Stimulated activated naive CD4-positive, alpha-beta T cell (primary cell): ENCODE measurements around the gene ALG12.

ENCODE experiments used
- DNase-seq, 6 experiments: peaks; one replicate each; lab custom pipeline; 2025; lab: John Stamatoyannopoulos, UW

The ALG12 gene

DNA sequence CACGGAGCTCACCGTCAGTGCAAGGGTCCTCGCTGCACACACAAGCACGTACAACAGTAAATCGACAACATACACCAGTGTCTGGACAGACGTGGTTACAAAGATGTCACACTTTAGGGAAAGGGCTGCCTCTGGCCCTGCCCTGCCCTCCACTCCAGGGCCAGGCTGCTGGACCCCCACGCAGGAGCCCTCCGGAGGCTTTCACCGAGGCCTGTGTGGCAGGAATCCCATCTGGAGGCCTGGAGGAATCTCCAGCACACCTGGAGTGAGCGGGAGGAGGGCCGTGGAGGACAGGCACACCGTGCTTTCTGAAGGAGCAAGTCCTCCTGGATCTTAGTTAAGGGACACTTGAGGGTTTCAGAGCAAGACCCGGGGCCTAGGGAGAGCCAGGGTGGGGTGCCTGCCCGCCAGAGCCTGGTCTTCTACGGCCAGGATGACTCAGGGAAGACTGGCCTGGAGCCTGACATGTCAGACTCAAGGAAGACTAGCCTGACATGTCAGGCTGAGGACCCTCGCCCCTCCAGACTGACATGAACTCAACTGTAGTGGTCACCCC, 40.2 kb upstream of the ALG12 start:
- DNase-seq: no peak

DNA sequence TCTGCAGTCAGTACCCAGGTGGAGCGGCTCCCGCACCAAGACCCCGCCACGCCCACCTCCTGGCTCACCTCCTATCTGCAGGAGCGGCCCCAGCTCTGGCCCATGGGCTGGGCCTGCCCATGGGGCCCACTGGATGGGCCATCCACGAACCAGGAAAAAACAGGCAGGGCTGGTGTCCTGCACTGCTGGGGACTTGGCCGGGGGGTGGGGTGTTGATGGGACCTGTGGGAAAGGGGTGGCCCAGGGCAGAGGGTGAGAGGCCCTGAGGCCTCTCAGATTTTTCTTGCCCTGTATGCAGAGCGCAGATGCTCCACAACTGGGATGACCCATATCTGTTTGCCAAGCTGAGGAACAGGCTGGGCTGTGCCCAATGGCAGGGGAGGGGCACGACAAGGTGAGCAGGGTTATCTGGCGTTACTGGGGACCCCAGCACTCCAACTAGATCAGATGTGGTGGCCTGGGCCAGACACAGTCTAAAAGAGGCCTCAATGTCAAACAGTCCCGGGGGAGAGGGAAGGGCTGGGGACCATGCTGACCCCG, 39.7 kb upstream of the ALG12 start:
- DNase-seq: no peak

DNA sequence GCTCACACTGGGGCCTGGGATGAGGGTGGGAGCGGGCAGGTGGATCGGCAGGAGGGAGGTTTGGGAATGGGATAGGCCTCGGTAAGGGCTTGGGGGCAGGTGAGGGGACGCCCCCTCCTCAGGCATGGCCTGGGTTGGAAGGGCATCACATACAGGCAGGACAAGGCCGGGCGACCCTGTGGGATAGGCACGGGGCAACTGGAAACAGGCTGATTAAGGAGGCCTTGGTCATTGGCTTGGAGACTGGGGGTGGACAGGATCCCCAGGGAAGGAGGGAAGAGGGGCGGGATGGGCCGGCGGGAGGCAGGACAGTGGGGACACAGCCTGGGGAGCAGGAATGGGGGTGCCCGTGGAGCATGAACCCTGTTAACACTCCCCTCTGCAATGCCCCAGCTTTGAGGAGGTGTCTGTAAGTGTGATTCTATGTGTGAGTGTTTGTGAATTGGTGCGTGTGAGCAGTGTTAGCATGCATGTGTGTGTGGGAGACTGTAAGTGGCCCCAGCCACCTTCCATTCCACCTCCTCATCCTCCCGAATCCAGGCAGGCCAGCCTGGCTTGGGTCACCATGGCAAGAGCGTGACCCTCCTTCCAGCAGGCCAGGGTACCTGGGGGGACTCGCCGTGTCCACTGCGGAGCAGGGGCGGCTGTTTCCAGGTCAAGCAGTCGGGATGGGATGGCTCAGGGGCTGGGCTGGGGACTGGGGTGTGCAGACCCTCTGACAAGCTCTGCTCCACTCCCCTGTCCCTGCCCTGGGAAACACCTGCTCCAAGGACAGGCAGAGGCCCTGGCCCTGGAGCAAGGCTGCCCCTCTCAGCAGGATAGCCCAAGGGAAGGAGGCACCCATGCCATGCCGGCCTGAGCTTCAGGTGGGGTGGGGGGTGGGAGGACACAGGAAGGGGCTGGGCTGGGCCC, 38.9 kb upstream of the ALG12 start:
- no peak for DNase-seq

DNA sequence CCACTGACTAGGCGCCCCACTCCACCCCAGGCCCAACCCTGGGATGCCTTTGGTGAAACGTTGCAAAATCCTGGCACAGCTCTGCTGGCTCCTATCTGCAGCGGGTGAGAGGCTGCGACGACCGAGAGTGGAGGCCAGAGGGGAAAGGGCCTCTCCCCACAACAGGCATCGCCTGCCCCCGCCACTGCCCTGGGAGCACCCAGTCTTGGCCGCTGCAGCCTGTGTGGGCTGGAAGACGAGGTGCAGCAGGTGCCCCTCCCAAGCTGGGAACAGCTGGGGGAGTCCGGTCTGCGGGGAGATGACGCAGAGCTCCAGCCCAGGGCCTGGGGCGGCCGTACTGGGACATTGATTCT, 38.2 kb upstream of the ALG12 start:
- no peak for DNase-seq

DNA sequence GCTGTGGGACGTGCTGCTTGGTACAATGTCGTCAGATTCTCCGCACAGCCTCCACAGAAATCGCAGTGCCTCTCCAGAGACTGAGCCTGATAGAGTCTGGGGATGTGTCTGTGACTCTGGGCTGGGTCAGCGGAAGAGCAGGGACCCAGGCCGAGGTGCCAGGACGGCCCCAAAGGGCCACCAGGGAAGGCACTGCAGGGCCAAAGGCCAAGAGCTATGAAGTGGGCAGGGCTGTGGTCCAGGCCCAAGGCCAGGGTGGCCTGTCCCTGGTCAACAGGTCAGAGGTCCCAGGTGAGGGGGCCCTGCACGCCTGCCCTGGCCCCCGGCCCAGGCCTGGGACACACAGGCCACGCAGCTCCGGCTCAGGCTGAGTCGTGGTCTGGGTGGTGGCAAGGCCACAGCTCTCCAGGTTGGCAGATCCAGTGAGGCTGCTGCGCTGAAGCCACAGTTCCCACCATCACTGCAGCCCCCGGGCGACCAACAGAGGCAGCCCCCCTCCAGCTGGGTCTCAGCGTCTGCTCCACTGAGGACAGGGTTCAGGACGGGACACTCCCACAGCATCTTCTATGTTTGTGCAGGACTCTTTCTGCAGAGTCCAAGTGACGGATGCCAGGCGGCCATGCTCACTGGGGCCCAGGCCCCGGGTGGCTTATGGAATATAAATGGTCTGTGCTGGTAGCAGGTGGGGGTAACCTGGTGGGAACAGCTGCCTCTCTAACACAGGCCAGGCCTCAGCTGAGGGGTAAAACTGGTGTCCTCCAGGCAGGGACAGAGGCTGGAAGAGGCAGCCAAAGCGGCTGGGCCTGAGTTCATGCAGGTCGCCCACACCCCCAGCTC, 37.6 kb upstream of the ALG12 start:
- no peak for DNase-seq

DNA sequence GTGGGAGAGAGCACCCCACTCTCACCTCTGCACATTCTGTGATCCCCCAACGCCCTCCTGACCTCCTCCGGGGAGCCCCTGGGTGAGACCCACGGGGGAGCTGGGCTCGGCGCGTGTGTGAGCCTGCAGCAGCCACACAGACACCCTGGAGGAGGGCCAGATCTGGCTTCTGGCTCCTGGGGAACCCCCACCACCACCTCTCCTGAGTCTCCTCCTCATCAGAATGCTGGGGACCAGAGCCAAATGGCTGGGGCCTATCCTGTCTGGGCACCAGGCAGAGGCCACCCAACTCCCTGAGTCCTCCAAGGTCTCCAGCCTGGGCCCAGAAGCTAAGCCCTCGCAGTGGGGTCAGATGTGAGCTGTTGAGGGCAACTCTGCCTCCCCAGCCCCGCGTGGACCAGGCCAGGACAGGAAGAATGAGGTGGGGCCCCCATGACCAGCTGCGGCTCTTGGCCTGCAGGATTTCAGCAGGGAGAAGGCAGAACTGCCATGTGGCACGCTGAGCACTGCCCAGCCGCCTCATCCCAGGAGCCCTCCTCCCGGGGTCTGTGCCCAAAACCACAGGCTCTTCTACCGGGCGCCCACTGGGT, 36.8 kb upstream of the ALG12 start:
- DNase-seq: no peak

DNA sequence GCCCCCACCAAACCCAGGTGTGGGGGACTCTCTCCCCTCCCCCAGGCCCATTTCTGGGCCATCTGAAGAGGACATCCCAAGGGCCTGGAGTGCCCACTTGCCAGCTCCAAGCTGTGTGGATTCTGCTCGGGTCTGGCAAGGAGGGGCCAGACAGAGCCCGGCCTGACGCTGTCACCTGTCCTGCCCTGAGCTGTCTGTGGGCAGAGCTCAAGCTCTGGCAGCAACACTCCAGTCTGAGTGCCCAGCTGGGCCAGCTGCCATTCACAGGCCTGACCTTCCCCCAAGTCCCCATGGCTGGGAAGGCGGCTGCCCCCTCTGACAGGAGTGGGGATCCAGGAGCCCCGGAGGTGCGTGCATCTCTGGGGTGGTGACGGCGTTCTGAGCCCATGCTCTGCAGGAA, 36.1 kb upstream of the ALG12 start:
- DNase-seq: no peak

DNA sequence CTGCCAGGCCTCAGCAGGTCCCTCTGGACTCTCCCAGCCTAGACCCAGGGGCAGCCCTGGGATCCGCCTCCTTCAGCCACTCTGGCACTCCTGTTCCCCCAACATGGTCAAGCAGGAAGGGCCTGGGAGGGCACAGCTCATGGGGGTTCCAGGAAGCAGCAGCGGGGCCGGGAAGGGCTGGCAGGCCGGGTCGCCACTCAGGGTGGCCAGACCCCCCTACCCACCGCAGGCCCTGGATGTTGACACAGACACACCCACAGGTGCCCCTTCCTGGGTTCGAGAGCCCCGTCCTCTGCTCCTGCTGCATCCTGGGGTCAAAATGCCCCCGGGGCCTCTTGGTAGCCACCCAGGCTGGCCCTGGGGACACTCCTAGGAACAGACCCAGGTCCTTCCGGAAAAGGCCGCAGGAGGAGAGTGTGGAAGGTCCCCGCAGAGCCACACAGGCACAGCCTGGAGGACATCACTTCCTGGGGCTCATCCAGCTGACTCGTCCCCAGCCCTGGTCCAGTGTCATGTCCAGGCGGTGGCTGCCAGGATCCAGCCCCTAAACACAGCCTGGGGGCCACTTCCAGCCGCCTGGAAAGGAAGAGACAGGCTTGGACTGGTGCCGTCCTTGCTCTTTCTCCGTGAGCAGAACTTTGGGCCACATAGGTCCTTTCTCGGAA, 35.6 kb upstream of the ALG12 start:
- DNase-seq: no peak

DNA sequence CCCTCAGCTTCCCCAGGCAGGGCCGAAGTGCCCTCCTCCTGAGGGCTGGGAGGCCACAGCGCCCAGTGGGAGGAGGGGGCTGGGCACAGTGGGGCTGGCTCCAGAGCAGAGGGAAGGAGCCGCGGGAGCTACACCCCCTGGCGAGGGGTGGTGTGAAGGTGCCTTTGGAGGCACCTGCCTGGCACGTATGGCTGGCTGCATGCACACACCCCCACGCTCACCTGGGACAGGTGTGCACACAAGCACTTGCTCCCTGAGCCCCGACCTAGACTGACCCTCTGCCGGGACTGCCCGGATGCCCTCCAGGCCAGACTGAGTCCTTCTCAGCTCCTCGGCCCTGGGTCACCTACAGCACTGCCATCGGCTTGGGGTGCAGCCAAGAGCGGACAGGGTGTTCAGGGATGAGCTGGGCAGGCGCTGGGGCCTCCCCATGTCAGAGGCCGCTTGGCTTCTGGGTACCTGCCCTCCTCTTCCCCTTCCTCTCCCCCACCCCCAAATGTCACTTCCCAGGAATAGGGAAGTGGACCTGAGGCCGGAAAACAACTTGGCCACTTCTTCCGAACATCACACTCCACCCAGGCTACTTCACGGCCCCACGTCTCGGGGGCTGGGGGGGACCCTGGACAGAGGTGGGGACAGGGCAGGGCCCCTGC, 34.9 kb upstream of the ALG12 start:
- no peak for DNase-seq

DNA sequence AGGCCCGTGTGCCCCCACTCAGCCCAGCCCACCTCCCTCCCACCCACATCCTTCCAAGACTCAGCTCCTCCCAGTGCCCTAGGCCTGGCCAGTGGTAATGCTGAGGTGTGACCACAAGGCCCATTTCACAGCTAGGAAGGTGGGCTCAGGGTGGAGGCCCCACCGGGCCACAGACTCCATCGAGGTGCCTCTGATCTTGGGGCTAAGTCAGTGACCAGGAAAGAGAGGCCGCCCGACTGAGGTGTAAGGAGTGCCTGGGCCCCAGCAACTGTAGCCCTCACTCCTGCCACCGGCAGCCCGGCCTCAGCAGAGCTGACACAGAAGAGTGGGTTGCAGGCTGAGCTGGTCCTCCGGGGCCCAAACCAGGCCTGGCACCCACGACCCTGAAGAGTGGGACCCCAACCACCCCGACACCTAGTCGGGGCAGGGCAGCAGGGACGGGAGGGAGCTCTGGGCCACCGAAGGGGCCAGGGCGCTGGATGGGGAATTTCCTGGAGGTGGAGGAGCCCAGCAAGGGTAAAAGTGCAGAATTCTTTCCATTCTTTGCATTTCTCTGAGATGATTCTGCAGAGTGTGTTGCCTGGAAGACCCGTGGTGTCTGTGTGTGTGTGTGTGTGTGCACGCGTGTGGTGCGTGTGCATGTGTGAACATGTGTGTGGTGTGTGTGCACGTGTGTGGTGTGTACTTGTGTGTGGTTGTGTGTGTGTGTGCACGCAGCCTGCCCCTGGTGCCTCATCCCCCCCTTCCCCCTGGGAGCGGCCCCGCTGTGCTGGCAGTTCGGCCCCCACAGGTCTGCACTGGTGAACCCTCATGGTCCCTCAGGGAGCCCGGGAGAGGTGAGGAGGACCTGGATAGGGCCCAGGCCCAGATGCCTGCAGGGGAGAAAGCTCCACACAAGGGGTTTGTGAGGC, 34.0 kb upstream of the ALG12 start:
- no peak for DNase-seq

DNA sequence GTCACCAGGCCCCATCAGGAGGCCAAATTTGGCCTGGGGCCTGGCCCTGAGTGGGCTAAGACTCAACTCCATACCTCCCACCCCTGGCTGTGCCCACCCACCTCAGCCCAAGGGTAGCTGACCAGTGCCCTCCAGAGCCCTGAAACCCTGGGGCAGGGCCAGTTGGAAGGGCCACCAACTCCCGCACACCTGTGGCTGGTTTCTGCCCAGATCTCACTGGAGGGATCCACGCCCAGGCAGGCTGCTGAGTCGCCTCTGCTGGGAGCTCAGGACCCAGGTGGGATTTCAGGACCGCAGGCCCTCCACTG, 33.4 kb upstream of the ALG12 start:
- DNase-seq: no peak

DNA sequence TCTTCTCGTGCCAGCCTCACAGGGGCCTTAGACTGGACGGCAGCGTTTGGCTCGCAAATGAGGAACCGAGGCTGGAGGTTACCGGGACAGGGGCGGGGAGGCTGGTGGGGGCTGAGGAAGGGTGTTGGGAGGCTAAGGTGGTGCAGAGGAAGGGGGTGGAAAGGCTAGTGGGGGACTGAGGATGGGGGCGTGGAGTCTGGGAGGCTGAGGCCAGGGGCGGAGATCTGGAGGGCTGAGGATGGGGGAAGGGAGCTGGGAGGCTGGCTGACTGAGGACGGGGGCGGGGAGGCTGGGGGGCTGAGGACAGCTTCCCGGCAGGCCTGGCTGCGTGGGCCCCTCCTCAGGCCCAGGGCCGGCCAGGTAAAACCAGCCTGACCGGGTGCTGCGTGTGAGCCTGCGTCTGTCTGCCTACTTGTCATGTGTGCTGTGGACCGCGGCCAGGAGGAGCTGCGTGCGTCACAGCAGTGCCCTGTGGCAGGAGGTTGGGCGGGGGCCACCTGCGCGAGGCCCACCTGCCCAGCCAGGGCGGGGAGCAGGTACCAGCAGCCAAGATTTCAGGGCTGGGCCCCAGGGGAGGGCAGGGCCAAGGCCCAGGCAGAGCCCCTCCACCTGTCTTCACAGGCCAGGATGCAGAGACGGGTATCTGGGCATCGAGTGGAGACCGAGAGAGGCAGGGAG, 32.9 kb upstream of the ALG12 start:
- no peak for DNase-seq

DNA sequence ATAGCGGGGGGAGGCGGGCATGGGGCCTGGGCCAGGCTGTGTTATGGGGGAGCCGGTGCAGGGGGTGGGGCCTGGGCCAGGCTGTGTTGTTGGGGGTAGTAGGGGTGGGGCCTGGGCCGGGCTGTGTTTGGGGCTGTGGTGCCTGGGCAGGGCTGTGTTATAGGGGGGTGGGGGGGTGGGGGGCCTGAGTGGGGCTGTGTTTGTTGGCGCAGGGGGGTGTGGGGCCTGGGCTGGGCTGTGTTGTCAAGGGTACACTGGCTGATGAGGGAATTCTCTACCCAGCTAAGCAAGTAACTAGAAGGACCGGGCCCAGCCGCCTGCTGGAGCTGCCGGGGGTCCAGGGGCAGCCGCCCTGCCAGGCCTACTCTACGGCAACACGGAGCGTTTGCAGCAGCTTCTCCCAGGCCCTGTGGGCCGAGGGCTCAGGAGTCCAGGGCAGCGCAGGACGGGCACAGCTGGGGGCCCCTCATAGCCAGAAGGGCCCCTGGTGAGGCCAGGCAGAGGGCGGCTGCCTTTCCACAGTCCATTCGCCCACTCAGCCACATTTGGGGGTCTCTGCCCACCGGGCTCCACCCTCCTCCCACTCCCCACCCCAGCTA, 32.3 kb upstream of the ALG12 start:
- DNase-seq: no peak

DNA sequence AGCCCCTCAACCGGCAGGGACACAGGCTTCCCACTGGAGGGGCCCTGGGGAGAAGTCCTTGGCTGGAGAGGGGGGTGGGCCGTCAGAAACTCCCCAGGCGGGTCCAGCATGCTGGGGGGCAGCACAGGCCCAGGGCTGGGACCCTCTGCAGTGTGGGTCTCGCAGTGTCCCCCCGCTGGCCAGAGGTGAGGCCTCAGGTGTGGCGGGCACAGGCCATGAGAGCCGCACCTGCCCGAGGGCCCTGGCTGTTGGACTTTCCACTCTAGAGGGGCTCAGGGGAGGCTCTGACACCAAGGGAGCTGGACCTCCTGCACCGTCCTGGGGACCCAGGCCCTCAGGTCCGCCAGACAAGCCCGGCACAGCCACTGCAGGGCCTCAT, 31.7 kb upstream of the ALG12 start:
- no peak for DNase-seq

DNA sequence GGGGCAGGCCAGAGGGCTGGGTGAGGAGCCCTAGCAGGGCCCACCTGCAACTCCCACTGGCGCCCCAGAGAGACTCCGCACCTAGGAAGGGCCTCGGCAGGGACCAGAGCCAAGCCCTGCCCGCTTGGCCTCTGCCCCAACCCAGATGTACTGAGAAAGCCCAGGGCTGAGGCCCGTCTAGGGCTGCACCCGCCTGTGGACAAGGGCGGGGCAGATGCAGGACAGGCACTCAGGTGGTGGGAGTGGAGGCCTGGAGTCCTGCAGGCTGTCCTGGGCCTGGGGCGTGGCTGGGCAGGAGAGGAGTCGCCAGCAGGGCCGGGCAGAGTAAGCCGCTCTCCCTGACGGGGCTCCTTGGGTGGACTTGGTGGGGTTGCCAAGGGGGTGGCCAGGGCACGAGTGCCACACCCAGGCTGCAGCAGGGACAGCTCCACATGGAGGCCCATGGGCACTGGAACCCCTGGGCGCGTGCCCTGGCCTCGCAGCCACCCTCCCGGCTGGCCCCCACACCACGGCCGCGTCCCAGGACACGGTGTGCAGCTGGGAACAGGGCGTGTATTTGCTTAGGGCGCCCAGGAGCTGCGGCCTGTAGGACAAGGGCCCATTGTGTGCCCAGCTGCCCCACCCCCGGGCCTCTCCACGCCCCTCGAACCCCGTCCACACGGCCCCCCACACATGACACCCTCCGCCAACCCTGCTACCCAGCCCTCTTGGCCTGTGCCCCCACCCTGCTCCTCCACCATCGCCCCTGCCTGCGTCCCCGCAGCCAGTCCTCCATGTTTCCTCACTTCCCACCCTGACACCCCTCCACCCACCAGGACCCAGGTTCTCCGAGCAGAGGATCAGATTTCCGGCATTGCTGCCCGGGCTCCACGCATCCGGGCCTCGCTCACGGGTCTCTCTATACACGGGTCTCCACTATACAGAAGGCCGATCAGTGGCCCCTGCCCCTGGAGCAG, 31.0 kb upstream of the ALG12 start:
- DNase-seq: no peak

DNA sequence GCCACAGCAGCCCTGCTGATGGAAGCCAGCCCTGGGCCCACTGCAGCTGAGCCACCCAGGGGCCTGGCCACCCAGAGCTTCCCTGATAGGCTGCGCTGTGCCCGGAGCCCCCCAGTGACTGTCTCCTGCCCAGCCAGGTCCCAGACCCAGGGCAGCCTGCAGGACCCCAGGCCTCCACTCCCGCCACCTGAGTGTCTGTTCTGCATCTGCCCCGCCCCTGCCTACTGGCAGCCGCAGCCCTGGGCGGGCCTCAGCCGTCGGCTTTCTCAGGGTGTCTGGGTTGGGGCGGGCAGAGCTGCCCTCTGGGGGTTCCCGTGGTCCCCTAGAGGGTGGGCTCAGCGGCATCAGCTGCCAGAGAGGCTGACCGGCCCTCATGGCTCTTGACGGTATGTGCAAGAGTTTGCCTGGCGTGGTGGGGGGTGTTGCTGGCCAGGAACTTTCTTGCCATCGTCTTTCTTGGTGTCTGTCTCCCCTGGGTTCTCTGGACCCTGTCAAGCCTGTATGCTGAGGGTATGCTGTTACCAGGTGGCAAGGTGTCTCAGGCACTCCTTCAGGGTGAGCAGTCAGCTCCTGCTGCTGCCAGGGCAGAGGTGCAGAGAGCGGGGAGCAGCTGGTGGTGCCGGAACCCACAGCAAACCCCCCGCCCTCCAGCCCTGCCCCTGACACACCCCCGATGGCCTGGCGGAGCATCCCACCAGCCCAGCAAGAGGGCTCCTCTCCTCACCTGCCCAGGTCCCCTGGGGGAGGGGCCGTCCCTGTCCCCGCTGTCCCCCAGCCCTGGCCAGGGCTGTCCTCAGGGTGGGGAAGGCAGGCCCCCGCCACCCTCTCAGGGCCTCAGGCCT, 30.1 kb upstream of the ALG12 start:
- no peak for DNase-seq

DNA sequence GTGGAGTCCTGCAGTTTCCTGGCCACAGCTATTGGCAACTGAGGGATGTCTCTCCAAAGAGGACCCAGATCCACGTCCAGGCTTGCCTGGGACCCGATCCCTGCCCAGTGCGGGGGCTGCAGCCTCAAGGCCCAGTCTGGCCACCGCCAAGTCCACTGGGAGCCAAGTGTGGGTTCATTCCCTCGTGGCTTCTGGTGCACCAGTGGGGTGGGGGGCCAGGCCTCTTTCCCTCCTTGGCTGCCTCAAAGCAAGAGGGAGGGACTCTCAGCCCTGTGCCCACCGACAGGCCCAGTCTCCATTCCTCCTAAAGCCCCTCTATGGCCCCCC, 29.0 kb upstream of the ALG12 start:
- DNase-seq: no peak
